ENCODE data around the gene RNF123.

GRCh38 chr3:49703443-49703927 is 14.1 kb downstream of the RNF123 start:
- TF ChIP-seq CTCF (IDR thresholded peaks at IDR 0.05) (peak; percentile 87), ZFX (IDR thresholded peaks at IDR 0.05; ENCODE audit: borderline replicate concordance) (no peak)

All from 22Rv1 (cell line).